Hepatocyte (in vitro differentiated cells): ENCODE data around the gene MOV10. TPM values are rescaled to one million over a fixed set of nuclear protein-coding genes. Genes with fewer than 3 reads are reported as not detected.

Experiments used
- DNase-seq: peaks from one replicate; pipeline ENCODE4 v3.0.0-alpha.2; 2016; ENCODE audit warnings: low spot score
- H2AFZ ChIP-seq: fragments of 200-600 bp; sonication (generic); 2 replicates; pipeline ENCODE4 v1.6.0; 2016; ENCODE audit warnings: antibody characterized with exemption, mild to moderate bottlenecking
- H3K27ac ChIP-seq: fragments of 200-600 bp; sonication (generic); 2 replicates; pipeline ENCODE4 v1.5.1; 2016; ENCODE audit warnings: mild to moderate bottlenecking
- H3K27me3 ChIP-seq: fragments of 200-600 bp; sonication (generic); 2 replicates; pipeline ENCODE4 v1.6.1; 2016
- H3K36me3 ChIP-seq: fragments of 200-600 bp; sonication (generic); replicated peaks from 2 replicates; pipeline ENCODE4 v1.5.1; 2016; ENCODE audit warnings: low read depth; ENCODE audit not compliant: insufficient read depth
- H3K4me1 ChIP-seq: fragments of 200-600 bp; sonication (generic); 2 replicates; pipeline ENCODE4 v1.5.1; 2016; ENCODE audit warnings: mild to moderate bottlenecking, moderate library complexity; ENCODE audit not compliant: insufficient read depth
- H3K4me2 ChIP-seq: fragments of 200-600 bp; sonication (generic); 2 replicates; pipeline ENCODE4 v1.6.0; 2016
- H3K4me3 ChIP-seq: fragments of 200-600 bp; sonication (generic); 2 replicates; pipeline ENCODE4 v1.5.1; 2016; ENCODE audit warnings: mild to moderate bottlenecking
- H3K79me2 ChIP-seq: fragments of 200-600 bp; sonication (generic); 2 replicates; pipeline ENCODE4 v1.6.0; 2017; ENCODE audit warnings: mild to moderate bottlenecking
- H3K9me2 ChIP-seq: fragments of 200-600 bp; sonication (generic); replicated peaks from 2 replicates; pipeline ENCODE4 v1.6.0; 2017; ENCODE audit warnings: mild to moderate bottlenecking; ENCODE audit not compliant: insufficient read depth
- H3K9me3 ChIP-seq: fragments of 200-600 bp; sonication (generic); 2 replicates; pipeline ENCODE4 v1.5.1; 2016; ENCODE audit warnings: low read depth, mild to moderate bottlenecking
- H4K20me1 ChIP-seq: fragments of 200-600 bp; sonication (generic); 2 replicates; pipeline ENCODE4 v1.6.0; 2016; ENCODE audit warnings: mild to moderate bottlenecking; ENCODE audit not compliant: insufficient read depth, poor library complexity, severe bottlenecking
- EZH2 ChIP-seq: fragments of 200-600 bp; sonication (generic); IDR thresholded peaks from 2 replicates; pipeline ENCODE4 v1.6.1; 2016; ENCODE audit warnings: antibody characterized with exemption, mild to moderate bottlenecking, borderline replicate concordance
- EZH2phosphoT487 ChIP-seq: fragments of 200-600 bp; sonication (generic); IDR thresholded peaks from one replicate; pipeline ENCODE4 v1.6.1; 2018; ENCODE audit warnings: antibody characterized with exemption, mild to moderate bottlenecking, low read depth, moderate library complexity; ENCODE audit not compliant: unreplicated experiment, severe bottlenecking
- WGBS: methylation state at CpG from one replicate; pipeline ENCODE4 v1.1.6; 2016; ENCODE audit warnings: low lambda C conversion rate; ENCODE audit errors: missing lambda C conversion rate; 5-methylcytosine and 5-hydroxymethylcytosine counted together
- polyA plus RNA-seq: library from polyadenylated mRNA; unstranded; fragments of >200 nt; fragmentation: Nextera tagmentation; extraction: Ambion mirVana; gene quantifications from 2 replicates; pipeline ENCODE4 v1.2.1, GENCODE V29; 2016
- total RNA-seq: library from RNA; depleted of rRNA; stranded (reverse); fragments of >200 nt; gene quantifications from 2 replicates; pipeline ENCODE4 v1.2.3, GENCODE V29; 2014
- TF ChIP-seq, protein P1 (sequence below): fragments of 200-600 bp; sonication (generic); IDR thresholded peaks from 2 replicates; pipeline ENCODE4 v1.5.1; 2016; ENCODE audit warnings: antibody characterized with exemption, mild to moderate bottlenecking; ENCODE audit not compliant: poor library complexity

Gene MOV10
- total and polyA plus RNA-seq, 2 experiments from 2014 or later = 98.2 to 133 TPM

DNA sequence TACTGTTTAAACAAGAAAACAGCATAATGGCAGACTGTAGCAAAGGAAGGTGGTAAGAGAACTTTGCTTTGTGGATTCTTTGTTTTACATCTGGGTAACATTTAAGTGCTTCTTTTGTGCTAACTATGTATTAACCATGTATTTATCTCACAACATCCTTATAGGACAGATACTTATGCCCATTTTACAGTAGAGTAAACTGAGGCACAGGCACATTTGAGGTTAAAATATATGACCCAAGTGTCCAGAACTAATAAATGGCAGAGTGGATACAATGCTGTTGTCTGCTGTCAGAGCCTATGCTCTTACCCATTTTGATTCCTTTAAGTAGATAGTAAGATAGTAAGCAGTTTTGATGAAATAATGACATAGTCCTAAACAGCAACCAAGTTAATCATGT, 47.6 kb upstream of the MOV10 start:
- Histone ChIP-seq H3K36me3 (no peaks in the 10 kb centered on the region), H3K4me1 (peaks cover 6% of the 10 kb centered on the region), H2AFZ (no peak overlapping the region), H4K20me1 (peaks cover 97% of the 10 kb centered on the region), H3K9me3 (no peaks in the 10 kb centered on the region), H3K9me2 (no peaks in the 10 kb centered on the region), H3K27ac (no peak overlapping the region), H3K4me2 (no peak overlapping the region), H3K79me2 (peaks cover 100% of the 10 kb centered on the region), H3K4me3 (no peak overlapping the region), H3K27me3 (no peaks in the 10 kb centered on the region)
- no peak for TF ChIP-seq EZH2phosphoT487
- TF ChIP-seq EZH2 = no peak
- TF ChIP-seq, protein P1, sequence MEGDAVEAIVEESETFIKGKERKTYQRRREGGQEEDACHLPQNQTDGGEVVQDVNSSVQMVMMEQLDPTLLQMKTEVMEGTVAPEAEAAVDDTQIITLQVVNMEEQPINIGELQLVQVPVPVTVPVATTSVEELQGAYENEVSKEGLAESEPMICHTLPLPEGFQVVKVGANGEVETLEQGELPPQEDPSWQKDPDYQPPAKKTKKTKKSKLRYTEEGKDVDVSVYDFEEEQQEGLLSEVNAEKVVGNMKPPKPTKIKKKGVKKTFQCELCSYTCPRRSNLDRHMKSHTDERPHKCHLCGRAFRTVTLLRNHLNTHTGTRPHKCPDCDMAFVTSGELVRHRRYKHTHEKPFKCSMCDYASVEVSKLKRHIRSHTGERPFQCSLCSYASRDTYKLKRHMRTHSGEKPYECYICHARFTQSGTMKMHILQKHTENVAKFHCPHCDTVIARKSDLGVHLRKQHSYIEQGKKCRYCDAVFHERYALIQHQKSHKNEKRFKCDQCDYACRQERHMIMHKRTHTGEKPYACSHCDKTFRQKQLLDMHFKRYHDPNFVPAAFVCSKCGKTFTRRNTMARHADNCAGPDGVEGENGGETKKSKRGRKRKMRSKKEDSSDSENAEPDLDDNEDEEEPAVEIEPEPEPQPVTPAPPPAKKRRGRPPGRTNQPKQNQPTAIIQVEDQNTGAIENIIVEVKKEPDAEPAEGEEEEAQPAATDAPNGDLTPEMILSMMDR = no peak
- no peak for DNase-seq

DNA sequence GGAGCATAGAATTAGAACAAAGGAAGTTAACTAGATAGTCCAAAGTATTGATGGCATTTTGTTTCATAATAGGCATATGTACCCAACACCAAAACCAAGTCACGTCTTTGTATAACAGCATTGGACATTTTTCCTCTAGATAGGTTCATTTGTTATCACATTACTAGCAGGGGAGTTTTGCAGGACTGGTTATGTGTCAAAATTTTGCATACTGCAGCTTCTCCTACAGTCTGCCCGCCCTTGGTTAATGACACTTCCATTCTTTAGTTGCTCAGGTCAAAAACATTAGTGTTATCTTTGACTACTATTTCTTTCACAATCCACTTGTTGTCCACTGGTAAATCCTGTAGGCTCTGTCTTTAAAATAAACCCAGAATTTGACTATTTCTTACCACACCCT, 45.9 kb upstream of the MOV10 start:
- Histone ChIP-seq H3K9me3 (no peaks in the 10 kb centered on the region), H3K4me1 (no peaks in the 10 kb centered on the region), H3K4me3 (no peak overlapping the region), H3K27me3 (no peaks in the 10 kb centered on the region), H4K20me1 (peaks cover 97% of the 10 kb centered on the region), H3K79me2 (peaks cover 100% of the 10 kb centered on the region), H3K9me2 (no peaks in the 10 kb centered on the region), H2AFZ (no peak overlapping the region), H3K4me2 (no peak overlapping the region), H3K36me3 (no peaks in the 10 kb centered on the region), H3K27ac (no peak overlapping the region)
- TF ChIP-seq, protein P1 = no peak
- no peak for TF ChIP-seq EZH2
- DNase-seq = no peak
- 92% methylated on average over 2 of the region's 2 CpGs for WGBS

DNA sequence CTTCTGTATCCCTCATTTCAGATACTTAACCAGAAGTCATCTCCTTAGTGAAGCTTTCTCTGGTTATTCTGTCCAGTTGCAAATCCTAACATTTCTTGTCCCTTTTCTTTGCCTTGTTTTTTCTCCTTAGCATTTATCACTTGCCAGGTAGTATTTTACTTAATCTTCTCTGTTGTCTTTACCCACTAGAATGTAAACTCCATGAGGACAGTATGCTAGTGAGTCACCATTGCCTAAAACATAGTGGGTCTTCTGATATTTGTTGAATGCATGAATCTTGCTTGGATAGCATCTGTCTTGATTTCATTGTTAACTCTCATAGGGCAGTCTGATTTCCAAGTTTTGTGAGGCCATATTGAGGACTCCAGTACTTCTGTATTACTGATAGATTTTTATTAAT, 45.2 kb upstream of the MOV10 start:
- no peaks in the 10 kb centered on the region for H3K9me2 ChIP-seq

GRCh38 chr1:112633628-112634027, 40.8 kb upstream of the MOV10 start:
- H3K4me1 ChIP-seq = peaks cover 33% of the 10 kb centered on the region

More for the DNA sequence above, 45.2 kb upstream of the MOV10 start:
- no peak overlapping the region for H3K4me2 ChIP-seq
- no peak for DNase-seq
- TF ChIP-seq EZH2phosphoT487 (no peak), EZH2 (no peak)
- TF ChIP-seq, protein P1 = no peak
- H3K27ac ChIP-seq = no peak overlapping the region
- H3K36me3 ChIP-seq = no peaks in the 10 kb centered on the region
- H3K9me3 ChIP-seq = no peaks in the 10 kb centered on the region
- H2AFZ ChIP-seq = no peak overlapping the region
- H4K20me1 ChIP-seq = peaks cover 97% of the 10 kb centered on the region
- no peaks in the 10 kb centered on the region for H3K27me3 ChIP-seq
- peaks cover 100% of the 10 kb centered on the region for H3K79me2 ChIP-seq
- peaks cover 3% of the 10 kb centered on the region for H3K4me1 ChIP-seq
- no peak overlapping the region for H3K4me3 ChIP-seq

More at GRCh38 chr1:112633628-112634027, 40.8 kb upstream of the MOV10 start:
- peaks cover 94% of the 10 kb centered on the region for H4K20me1 ChIP-seq
- H3K27ac ChIP-seq = no peak overlapping the region
- no peaks in the 10 kb centered on the region for H3K9me3 ChIP-seq
- no peak overlapping the region for H2AFZ ChIP-seq
- TF ChIP-seq EZH2phosphoT487 (no peak), EZH2 (no peak)
- TF ChIP-seq, protein P1 = no peak
- no peak overlapping the region for H3K4me2 ChIP-seq
- H3K9me2 ChIP-seq = no peaks in the 10 kb centered on the region
- WGBS = 89% methylated on average over 2 of the region's 2 CpGs
- no peak overlapping the region for H3K4me3 ChIP-seq
- no peak for DNase-seq
- H3K36me3 ChIP-seq = no peaks in the 10 kb centered on the region
- H3K27me3 ChIP-seq = no peaks in the 10 kb centered on the region
- H3K79me2 ChIP-seq = peaks cover 100% of the 10 kb centered on the region
